Uterus (tissue), 2 donors: Measurements from ENCODE around the gene CAPN9.

Source experiments
- POLR2A ChIP-seq, 2 donors: fragments of 450-650 bp; IDR thresholded peaks; one replicate each; pipeline ENCODE4 v1.6.1; 2016; ENCODE audit warnings: antibody characterized with exemption in 2 of 2, mild to moderate bottlenecking in 1 of 2, moderate library complexity in 1 of 2
- TF ChIP-seq, protein P1 (sequence below), 4 experiments: fragments of 200-600 bp in 2 of 4; fragments of 450-650 bp in 2 of 4; sonication (generic) in 2 of 4; IDR thresholded peaks; one replicate each; pipeline ENCODE4 v1.5.1; 2016 to 2019; ENCODE audit warnings: antibody characterized with exemption in 4 of 4, mild to moderate bottlenecking in 2 of 4, moderate library complexity in 1 of 4

DNA sequence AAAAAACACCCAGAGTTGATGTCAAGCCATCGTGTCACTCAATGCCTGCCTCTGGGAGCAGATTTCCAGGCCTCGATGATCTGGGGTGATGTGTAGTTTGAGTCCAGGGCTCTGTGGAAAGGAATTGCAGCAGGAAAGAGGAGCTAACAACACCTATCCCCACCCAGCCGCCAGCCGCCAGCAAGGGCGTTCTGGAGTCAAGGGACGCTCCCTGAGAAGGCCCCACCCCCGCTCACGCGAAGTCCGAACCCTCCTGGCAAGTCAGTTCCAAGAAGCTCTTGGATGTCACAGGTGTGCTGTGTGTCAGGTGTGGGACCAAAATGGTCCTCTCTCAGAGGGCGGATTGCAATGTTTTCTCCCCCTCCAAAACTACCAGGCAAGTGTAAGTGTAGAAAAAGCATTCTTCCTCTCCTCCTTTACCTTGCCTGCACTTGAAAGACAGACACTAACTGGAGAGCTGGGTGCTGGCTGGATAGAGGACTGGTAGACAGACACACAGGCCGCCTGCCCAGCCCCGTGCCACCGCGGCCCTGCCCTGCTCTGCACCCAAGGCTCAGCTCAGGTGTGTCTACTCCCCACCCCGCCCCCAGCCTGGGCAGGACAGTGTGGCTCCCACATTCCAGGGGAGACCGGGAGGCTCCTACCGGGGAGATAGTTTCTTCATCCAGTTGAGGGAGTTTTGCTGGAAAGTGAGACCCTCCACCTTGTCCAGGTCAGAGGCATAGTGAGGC is 41.7 kb upstream of the CAPN9 start:
- TF ChIP-seq, protein P1, sequence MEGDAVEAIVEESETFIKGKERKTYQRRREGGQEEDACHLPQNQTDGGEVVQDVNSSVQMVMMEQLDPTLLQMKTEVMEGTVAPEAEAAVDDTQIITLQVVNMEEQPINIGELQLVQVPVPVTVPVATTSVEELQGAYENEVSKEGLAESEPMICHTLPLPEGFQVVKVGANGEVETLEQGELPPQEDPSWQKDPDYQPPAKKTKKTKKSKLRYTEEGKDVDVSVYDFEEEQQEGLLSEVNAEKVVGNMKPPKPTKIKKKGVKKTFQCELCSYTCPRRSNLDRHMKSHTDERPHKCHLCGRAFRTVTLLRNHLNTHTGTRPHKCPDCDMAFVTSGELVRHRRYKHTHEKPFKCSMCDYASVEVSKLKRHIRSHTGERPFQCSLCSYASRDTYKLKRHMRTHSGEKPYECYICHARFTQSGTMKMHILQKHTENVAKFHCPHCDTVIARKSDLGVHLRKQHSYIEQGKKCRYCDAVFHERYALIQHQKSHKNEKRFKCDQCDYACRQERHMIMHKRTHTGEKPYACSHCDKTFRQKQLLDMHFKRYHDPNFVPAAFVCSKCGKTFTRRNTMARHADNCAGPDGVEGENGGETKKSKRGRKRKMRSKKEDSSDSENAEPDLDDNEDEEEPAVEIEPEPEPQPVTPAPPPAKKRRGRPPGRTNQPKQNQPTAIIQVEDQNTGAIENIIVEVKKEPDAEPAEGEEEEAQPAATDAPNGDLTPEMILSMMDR (IDR thresholded peaks at IDR 0.05), result no peak
- TF ChIP-seq POLR2A (IDR thresholded peaks at IDR 0.05), result no peak
